GM12892 (cell line): ENCODE data around the gene TPRG1L.

Experiments
- POLR2A ChIP-seq: IDR thresholded peaks from 2 replicates; pipeline ENCODE4 v1.6.1; 2011; ENCODE audit warnings: low read depth, low read length, control low read depth
- POLR2AphosphoS5 ChIP-seq: IDR thresholded peaks from 2 replicates; pipeline ENCODE4 v1.6.1; 2011; ENCODE audit warnings: low read depth, low read length, control low read depth
- TAF1 ChIP-seq: IDR thresholded peaks from 2 replicates; pipeline ENCODE4 v1.6.1; 2011; ENCODE audit warnings: low read depth, mild to moderate bottlenecking, control low read depth, low read length, borderline replicate concordance

- TF ChIP-seq TAF1 = no peak
- TF ChIP-seq POLR2A = no peak
- no peak for TF ChIP-seq POLR2AphosphoS5
Measured at GRCh38 chr1:3609769-3610526, 14.9 kb upstream of the TPRG1L start.
